ENCODE results near the gene JAK1. TPM values are rescaled to one million over a fixed set of nuclear protein-coding genes. Genes with fewer than 3 reads are reported as not detected.

The JAK1 gene
- total and polyA plus RNA-seq, 7 donors: 33.7 to 137 (median 101) TPM

GRCh38 chr1:64912191-64912590, 54.2 kb downstream of the JAK1 start:
- no peaks in the 10 kb centered on the region for H3K27me3 ChIP-seq (ENCODE audit: insufficient read depth in 3 of 3, low read length in 2 of 3)
- H3K36me3 ChIP-seq (ENCODE audit: insufficient read depth in 1 of 2, low read depth in 1 of 2): no peaks in the 10 kb centered on the region
- 59 to 80% (median 75%) methylated on average over 2 of the region's 2 CpGs for WGBS, 3 donors
- H3K27ac ChIP-seq: no peak overlapping the region
- intact Hi-C loops (cut with DNase I): no loop called here
- H3K9me3 ChIP-seq: no peaks in the 10 kb centered on the region
- TF ChIP-seq, protein P1, sequence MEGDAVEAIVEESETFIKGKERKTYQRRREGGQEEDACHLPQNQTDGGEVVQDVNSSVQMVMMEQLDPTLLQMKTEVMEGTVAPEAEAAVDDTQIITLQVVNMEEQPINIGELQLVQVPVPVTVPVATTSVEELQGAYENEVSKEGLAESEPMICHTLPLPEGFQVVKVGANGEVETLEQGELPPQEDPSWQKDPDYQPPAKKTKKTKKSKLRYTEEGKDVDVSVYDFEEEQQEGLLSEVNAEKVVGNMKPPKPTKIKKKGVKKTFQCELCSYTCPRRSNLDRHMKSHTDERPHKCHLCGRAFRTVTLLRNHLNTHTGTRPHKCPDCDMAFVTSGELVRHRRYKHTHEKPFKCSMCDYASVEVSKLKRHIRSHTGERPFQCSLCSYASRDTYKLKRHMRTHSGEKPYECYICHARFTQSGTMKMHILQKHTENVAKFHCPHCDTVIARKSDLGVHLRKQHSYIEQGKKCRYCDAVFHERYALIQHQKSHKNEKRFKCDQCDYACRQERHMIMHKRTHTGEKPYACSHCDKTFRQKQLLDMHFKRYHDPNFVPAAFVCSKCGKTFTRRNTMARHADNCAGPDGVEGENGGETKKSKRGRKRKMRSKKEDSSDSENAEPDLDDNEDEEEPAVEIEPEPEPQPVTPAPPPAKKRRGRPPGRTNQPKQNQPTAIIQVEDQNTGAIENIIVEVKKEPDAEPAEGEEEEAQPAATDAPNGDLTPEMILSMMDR (IDR thresholded peaks at IDR 0.05): no peak
- H3K4me1 ChIP-seq: peaks cover 71% of the 10 kb centered on the region
- no peak overlapping the region for H3K4me3 ChIP-seq
- ATAC-seq (peak in 1 of 4 donors; percentile 12), DNase-seq (no peak)

- ATAC-seq (no peak), DNase-seq (no peak)
- Histone ChIP-seq H3K9me3 (no peaks in the 10 kb centered on the region), H3K27me3 (ENCODE audit: insufficient read depth in 3 of 3, low read length in 2 of 3) (no peaks in the 10 kb centered on the region), H3K36me3 (ENCODE audit: insufficient read depth in 1 of 2, low read depth in 1 of 2) (no peaks in the 10 kb centered on the region), H3K4me3 (no peak overlapping the region), H3K4me1 (peaks cover 67% of the 10 kb centered on the region), H3K27ac (no peak overlapping the region)
- intact Hi-C loops (cut with DNase I): no loop called here
- TF ChIP-seq, protein P1 (IDR thresholded peaks at IDR 0.05): no peak
- 51 to 82% (median 74%) methylated on average over 3 of the region's 3 CpGs for WGBS, 3 donors
Observed at GRCh38 chr1:64911326-64911725, 55.0 kb downstream of the JAK1 start.

GRCh38 chr1:64909031-64909430, 57.3 kb downstream of the JAK1 start:
- H3K9me3 ChIP-seq: no peaks in the 10 kb centered on the region
- no peaks in the 10 kb centered on the region for H3K27me3 ChIP-seq (ENCODE audit: insufficient read depth in 3 of 3, low read length in 2 of 3)
- no peak overlapping the region for H3K27ac ChIP-seq
- no peak overlapping the region for H3K4me3 ChIP-seq
- H3K4me1 ChIP-seq: peaks cover 61% of the 10 kb centered on the region
- TF ChIP-seq, protein P1 (IDR thresholded peaks at IDR 0.05): no peak
- DNase-seq (no peak), ATAC-seq (no peak)
- H3K36me3 ChIP-seq (ENCODE audit: insufficient read depth in 1 of 2, low read depth in 1 of 2): no peaks in the 10 kb centered on the region
- intact Hi-C loops (cut with DNase I): no loop called here
- WGBS, 3 donors: 52 to 67% (median 52%) methylated on average over 7 of the region's 7 CpGs

DNA sequence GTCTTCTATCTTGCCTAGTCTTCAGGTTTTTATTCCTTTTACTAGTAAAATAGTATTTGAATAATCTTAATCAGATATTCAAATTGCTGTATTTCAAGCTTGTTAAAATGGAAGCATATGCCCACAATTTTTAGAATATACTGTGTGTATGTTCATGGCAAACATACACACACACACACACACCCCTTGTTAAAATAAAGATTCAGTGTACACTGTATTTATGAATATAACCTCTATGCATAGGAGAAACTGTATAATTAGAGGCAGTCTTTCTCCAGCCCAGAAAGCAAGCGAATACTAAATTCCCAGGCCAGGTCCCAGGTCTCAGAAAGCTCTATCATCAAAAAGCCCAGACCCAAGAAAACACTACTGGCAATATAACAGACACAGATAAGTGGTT, 57.8 kb downstream of the JAK1 start:
- no peak for DNase-seq
- H3K36me3 ChIP-seq (ENCODE audit: insufficient read depth in 1 of 2, low read depth in 1 of 2): no peaks in the 10 kb centered on the region
- peaks cover 61% of the 10 kb centered on the region for H3K4me1 ChIP-seq
- H3K27ac ChIP-seq: no peak overlapping the region
- intact Hi-C loops (cut with DNase I): no loop called here
- no peak for ATAC-seq
- no peaks in the 10 kb centered on the region for H3K27me3 ChIP-seq (ENCODE audit: insufficient read depth in 3 of 3, low read length in 2 of 3)
- H3K9me3 ChIP-seq: no peaks in the 10 kb centered on the region
- TF ChIP-seq, protein P1 (IDR thresholded peaks at IDR 0.05): no peak
- 89 to 100% (median 94%) methylated on average over 1 of the region's 1 CpG for WGBS, 3 donors
- no peak overlapping the region for H3K4me3 ChIP-seq

- no peak for ATAC-seq
- WGBS, 3 donors: 82 to 96% (median 92%) methylated on average over 3 of the region's 3 CpGs
- intact Hi-C loops (cut with DNase I): no loop called here
Observed at GRCh38 chr1:64906447-64906846, 59.9 kb downstream of the JAK1 start.

More at GRCh38 chr1:64906447-64906846, 59.9 kb downstream of the JAK1 start:
- DNase-seq: no peak
- no peak overlapping the region for H3K4me3 ChIP-seq
- H3K9me3 ChIP-seq: no peaks in the 10 kb centered on the region
- H3K4me1 ChIP-seq: peaks cover 44% of the 10 kb centered on the region
- no peak overlapping the region for H3K27ac ChIP-seq
- H3K36me3 ChIP-seq (ENCODE audit: insufficient read depth in 1 of 2, low read depth in 1 of 2): no peaks in the 10 kb centered on the region
- TF ChIP-seq, protein P1 (IDR thresholded peaks at IDR 0.05): no peak
- no peaks in the 10 kb centered on the region for H3K27me3 ChIP-seq (ENCODE audit: insufficient read depth in 3 of 3, low read length in 2 of 3)

All from psoas muscle (tissue), 8 donors.